Right renal cortex interstitium (tissue), 3 donors: Measurements from ENCODE around the gene MACROH2A2. TPM values are rescaled to one million over a fixed set of nuclear protein-coding genes. Genes with fewer than 3 reads are reported as not detected.
"Not testable (repeated sequence)": the region's sequence is repeated elsewhere in the genome, so short reads cannot be mapped to it uniquely, and the experiment has no call there.

Experiments
- DNase-seq, 3 donors: peaks; one replicate each; pipeline ENCODE4 v3.0.0-alpha.2; 2013; ENCODE audit warnings: low read depth in 3 of 3, low spot score in 2 of 3
- polyA plus RNA-seq, 3 donors: library from polyadenylated mRNA; unstranded; fragments of 120-200 nt; gene quantifications; one replicate each; pipeline ENCODE4 v1.2.1, GENCODE V29; 2013; ENCODE audit not compliant: insufficient read length in 3 of 3

MACROH2A2 gene
- polyA plus RNA-seq, 3 donors, result 76.9 to 82.0 (median 80.5) TPM

- DNase-seq, result no peak
Observed at GRCh38 chr10:70066190-70066589, 13.5 kb downstream of the MACROH2A2 start.

- no peak for DNase-seq
Observed at GRCh38 chr10:70067586-70067985, 14.9 kb downstream of the MACROH2A2 start.

DNA sequence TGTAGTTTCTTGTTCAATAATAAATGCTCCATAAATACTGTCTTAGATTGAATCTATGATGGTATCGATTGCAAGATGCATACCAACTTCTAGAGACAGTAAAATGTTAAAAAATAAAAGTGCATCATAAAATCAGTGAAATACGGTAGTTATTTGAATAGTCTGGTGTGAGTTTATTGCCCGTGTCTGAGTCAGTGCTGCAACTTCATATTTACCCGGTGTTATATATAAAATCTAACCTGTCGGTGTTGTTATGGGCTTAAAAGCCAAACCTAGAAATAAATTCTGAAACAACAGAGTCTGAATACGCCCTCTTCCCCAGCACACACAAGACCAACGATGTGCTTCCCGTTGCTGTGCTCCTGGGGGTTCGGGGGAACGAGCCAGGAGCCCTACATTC lies 16.3 kb downstream of the MACROH2A2 start:
- DNase-seq, result no peak

- no peak for DNase-seq
Observed at GRCh38 chr10:70069346-70069745, 16.7 kb downstream of the MACROH2A2 start.

- DNase-seq, result no peak
Observed at GRCh38 chr10:70070834-70071233, 18.2 kb downstream of the MACROH2A2 start.

GRCh38 chr10:70074165-70074564 lies 21.5 kb downstream of the MACROH2A2 start:
- DNase-seq, result no peak

DNA sequence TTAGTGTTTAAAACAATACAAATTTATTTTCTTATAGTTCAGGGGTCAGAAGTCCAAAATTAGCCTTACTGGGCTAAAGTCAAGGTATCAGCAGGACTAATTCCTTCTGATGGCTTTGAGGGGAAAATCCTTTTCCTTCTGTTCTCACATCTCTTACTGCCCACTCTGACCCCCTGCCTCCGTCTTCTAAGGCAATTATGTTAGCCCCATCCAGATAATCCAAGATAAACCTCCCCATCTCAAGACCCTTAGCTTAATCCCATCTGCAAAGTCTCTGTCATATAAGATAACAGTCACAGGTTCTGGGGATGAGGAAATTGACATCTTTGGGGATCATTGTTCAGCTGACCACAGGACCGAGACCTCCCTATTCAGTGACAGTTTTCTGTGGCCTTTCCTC lies 22.3 kb downstream of the MACROH2A2 start:
- DNase-seq, result no peak

GRCh38 chr10:70078329-70078728 lies 25.7 kb downstream of the MACROH2A2 start:
- DNase-seq, result no peak

GRCh38 chr10:70078937-70079336 lies 26.3 kb downstream of the MACROH2A2 start:
- DNase-seq, result no peak

GRCh38 chr10:70080789-70081188 lies 28.1 kb downstream of the MACROH2A2 start:
- DNase-seq, result not testable (repeated sequence)

DNA sequence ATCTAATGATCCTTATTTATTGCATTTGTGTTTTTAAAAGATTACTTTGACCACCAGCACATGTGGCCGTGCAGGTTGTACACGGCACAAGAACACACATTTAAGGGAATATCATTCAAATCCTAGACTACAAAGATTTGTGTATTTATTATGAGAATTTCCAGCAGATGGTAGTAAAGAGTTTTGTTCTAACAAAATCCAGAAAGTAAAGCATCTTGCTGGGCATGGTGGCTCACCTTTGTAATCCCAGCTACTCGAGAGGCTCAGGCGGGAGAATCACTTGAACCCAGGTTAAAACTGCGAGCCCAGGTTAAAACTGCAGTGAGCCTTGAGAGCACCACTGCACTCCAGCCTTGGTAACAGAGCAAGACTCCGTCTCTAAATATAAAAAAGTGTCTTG lies 31.5 kb downstream of the MACROH2A2 start:
- no peak for DNase-seq

GRCh38 chr10:70085975-70086613 lies 33.4 kb downstream of the MACROH2A2 start:
- no peak for DNase-seq

GRCh38 chr10:70087616-70088307 lies 35.1 kb downstream of the MACROH2A2 start:
- DNase-seq, result no peak

DNA sequence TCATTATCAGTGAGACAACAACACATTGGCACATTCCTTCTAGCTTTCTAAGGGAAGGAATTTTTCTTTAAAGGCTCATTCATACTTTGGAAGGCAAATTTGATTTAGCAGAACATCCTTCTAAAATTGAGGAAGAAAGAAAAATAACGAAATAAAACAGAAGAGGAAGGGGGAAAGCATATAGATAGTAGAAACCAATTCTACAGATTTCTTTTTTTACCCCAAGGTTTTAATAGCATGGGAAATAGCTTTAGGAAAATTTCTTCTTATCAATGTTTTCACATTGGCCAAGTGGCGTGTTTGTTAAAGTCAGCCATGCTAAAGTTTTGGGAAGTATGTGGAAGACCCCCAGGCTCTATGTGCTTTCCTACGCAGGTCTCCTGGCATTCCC lies 35.7 kb downstream of the MACROH2A2 start:
- DNase-seq, result no peak

GRCh38 chr10:70090013-70090412 lies 37.4 kb downstream of the MACROH2A2 start:
- no peak for DNase-seq

DNA sequence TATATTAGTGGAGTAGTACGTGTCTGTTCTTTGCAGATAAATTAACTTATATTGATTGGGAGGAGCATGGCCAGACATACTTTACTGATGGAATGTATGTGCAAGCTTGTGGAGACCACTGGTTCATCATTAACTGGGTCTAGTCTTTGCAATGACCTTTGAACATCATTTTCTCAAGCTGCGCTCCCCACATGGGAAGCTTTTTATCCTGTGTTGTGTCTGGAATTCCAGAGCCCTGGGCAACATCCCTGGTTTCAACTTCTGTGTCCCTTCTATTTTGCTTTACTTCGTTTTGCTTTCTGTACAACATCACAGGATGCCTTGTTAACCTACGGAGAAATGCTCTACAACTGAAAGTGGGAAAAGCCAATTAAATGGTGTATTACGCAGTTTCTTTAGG lies 38.3 kb downstream of the MACROH2A2 start:
- DNase-seq, result no peak

DNA sequence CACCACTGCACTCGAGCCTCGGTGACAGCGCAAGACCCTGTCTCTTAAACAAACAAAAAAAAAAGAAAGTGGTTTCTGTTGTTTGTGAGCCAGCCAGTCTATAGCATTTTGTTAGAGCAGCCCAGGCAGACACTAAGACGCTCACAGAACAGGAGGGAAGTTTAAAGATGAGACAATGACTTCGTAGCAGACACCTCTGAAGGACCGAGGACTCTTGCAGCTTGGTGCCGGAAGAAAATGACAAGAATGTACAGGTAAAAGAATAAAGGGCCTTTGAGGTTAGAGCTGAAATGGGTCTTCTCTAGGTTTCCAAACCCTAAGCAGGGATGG lies 39.7 kb downstream of the MACROH2A2 start:
- no peak for DNase-seq

DNA sequence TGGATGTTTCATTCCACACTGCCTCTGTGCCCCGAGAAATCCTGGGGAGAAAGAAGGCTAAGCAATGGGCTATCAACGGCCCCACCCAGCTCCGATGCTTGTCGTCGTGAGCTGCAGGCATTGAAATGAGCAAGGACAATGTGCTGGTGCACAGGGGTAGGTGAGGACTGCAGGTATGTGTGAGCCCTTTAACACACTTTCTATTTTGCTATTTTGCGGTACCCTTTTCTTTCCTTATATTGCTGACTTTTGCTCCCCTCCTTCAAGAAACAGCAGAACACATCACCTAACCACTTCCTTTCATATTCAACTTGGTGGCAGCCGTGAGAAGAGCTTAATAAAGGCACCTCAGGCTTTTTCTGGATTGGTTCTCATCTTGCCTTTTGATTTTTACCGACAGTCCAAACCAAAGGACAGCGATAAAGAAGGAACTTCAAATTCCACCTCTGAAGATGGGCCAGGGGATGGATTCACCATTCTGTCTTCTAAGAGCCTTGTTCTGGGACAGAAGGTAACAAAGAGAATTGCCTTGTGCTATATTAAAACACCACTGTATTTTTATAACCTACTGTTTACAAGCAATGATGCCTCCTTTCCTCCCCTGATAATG lies 40.8 kb downstream of the MACROH2A2 start:
- no peak for DNase-seq

GRCh38 chr10:70094250-70094649 lies 41.6 kb downstream of the MACROH2A2 start:
- no peak for DNase-seq

DNA sequence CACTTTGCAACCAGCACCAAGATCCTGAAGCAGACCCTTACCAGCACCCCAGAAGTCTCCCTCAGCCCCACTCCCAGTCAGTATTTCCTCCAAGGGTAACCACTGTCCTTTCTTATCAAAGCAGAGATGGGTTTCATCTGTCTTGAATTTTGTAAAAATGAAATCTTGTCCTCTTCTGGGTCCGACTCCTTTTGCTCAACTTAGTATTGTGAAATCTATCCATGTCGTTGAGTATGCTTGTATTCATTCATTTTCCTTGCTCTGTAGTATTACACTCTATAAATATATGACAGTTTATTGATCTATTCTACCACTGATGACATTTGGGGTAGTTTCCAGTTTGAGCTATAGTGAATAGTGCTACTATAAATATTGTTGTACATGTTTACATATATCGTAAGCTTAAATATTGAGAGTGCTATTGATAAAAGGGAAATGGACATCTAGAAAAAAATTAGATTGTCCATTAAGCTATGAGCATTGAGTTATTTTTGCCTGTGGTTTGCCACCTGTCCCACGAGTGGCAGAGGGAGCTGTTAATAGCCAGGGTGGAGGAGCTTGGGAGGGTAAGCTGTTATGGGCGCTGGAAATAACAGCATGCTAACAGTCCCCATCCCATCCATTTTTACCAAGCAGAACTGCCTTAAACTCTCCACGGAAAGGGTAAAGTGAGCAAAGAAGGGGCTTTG lies 43.5 kb downstream of the MACROH2A2 start:
- DNase-seq, result no peak

- no peak for DNase-seq
Observed at GRCh38 chr10:70096705-70097420, 44.2 kb downstream of the MACROH2A2 start.
